Measurements from ENCODE around the gene FSIP2.

FSIP2 gene

DNA sequence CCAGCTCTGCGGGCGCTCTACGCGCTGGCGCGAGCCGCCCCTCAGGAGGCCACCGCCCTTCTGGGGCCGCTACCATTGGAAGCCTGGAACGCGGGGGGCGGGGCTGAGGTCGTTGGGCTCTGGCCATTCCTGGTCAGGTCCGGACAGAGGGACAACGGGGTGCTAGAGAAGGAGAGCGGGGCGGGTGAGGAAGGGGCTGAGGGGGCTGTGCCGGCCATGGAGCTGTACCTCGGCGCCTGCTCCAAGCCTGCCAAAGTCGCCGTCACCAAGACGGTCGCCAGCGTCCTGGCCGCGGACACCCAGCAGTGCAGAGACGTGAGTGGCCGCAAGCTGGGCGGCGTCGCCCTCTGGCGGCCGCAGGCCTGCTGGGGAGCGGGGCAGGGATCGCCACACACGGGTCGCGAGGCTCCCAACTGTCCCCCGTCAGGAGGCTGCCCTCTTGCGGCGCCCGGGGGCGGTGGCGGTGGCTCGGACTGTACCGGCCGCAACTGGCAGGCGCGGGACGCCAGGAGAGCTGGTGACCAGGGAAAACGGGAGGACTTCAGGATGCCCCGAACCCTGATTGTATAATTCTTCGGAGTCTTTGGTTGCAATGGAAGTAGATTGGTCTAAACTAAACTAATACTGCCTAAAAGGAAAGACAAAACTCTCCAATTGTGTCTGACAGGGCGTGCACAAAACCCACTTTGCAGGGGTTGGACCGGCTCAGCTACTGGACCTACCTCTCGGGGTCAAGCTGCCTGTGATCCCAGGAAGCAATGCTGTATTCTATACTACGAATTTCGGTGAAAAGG lies at the start of gene FSIP2:
Gene FSIP2 (plus strand): TSS at position 126 of the 794 bp plus-strand sequence. CDS start 91 bp downstream, at position 217.
- no peak for DNase-seq

DNA sequence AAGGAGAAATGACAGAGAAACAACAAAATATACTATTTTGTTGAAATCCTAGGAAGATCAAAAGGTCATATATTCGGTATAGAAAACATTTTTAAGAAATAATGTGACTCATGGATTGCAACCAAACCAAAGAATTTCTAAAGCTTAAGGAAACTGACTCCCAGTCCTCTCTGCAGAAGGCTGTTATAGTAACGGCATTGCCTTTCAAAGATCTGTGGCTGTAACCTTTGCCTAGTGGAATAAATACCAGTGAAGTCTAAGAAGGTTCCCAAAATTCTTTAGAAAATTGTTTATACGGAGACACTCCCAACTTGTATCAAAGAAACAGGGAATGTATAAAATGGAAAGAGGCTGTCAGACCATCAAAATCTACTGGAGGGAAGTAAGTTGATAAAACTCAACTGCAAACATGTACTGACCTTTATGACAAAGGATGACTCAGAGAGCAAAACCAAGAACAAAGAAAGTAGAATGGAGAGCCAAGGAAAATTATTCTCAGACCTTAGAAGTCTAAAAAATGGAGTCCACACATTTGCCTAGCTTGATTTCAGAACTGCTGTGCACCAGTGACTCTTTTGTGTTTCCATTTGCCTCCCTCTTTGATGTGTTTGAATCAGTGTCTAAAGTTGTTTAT lies 48.6 kb upstream of the FSIP2 start:
- DNase-seq = no peak

- no peak for DNase-seq
Observed at GRCh38 chr2:185695711-185696235, 42.8 kb upstream of the FSIP2 start.

GRCh38 chr2:185700883-185701282 lies 37.7 kb upstream of the FSIP2 start:
- no peak for DNase-seq

GRCh38 chr2:185734658-185735057 lies 3.9 kb upstream of the FSIP2 start:
- no peak for DNase-seq

DNA sequence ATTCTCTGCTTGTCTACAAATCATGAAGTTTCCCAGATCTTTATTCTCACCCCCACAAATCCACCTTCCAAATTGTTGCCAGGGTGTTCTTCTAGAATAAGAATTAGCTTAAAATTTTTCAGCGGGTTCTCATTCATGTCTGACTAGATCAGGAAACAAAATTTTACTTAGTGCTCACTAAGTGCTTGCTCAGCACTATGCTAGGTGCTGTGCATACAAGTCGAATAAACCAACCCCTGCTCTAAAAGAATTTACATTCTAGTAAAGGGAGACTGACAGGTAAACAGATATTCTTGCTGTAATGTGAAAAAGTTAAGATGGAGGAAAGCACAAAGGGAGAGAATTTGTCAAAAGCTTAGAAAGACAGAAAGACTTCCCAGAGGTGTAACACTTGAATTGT lies 2.4 kb upstream of the FSIP2 start:
- DNase-seq = no peak

DNA sequence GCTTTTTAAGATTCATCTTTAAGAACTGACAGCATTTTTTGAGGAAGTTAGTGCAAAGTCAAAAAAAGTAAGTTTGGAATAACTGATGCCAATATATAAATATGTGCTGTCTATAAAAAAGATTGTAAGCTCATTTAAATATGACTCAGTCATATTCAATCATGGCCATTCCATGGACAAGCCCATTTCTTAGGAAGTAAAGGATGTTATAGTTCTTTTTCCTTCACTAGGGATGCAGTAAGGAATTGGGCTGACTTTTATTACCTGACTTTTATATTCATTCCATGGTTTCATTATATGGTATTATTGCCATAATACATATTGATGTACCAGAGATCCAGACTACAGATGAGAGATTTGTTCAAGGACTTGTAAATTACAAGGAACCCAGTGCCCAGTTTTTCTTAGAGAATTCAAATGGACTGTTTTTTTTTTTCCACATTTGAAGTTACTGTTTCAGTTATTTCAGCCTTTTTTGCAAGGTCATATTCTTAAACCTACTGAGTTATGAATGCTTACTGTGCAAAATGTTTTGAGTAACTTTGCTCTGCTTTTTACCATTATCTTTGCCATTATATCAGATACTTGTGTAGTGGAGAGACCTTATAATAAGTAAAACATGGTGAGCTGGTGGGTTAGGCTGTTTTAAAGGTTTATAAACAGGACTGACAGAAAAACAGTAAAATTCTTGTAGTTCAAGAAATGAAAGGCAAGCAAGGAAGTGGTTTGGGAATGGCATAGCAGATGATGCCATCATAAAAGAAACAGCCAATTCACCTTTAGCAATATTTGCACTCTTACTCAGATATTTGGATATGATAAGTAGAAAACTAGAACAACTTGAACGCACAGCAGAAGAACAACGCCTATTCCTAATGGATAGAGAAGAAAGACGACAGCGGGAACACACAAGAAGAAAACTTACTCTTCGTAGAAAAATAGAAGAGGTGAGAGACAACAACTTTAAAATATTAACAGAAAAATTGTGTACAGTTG lies 7.6 kb downstream of the FSIP2 start:
- DNase-seq = no peak

GRCh38 chr2:185757356-185757755 lies 18.8 kb downstream of the FSIP2 start:
- no peak for DNase-seq

GRCh38 chr2:185771396-185771795 lies 32.8 kb downstream of the FSIP2 start:
- DNase-seq = no peak

DNA sequence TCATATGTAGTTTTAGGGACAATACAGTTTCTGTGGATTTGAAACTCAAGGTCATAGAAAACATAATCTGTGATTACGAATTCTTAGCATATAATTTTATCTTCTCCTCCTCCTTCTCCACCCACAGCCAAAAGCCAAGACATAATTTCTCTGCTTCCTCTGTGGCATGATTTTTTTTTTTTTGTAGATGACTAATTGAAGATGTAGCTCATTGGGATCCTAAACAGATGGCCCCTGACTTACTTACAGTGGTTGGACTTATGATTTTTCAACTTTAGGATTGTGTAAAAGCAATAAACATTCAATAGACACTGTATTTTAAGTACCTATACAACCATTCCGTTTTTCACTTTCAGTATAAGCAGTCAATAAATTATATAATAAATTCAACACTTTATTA lies 42.3 kb downstream of the FSIP2 start:
- no peak for DNase-seq

DNA sequence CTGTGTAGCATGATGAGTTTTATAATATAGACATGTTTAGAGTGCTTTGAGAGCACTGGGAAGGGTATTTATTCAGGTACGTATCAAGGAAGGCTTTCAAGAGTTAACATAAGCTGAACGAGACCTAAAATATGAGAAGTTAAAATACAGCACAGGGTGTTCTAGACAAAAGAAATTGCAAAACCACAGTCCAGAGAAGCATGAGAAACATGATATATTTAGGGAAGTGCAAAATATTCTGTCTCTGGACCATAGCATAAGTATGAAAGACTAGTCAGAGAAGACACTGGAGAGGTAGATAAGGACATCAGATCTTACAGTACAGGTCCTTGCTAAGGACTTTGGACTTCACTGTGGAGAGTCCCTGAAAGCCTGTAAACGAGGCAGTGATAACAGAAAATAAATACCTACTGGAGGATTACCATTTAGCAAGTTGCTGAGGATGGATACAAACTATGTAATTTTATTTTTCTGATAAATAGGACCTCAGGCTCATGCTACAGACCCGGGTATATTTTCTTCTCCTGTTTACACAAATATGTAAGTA lies 43.7 kb downstream of the FSIP2 start:
- DNase-seq = no peak

DNA sequence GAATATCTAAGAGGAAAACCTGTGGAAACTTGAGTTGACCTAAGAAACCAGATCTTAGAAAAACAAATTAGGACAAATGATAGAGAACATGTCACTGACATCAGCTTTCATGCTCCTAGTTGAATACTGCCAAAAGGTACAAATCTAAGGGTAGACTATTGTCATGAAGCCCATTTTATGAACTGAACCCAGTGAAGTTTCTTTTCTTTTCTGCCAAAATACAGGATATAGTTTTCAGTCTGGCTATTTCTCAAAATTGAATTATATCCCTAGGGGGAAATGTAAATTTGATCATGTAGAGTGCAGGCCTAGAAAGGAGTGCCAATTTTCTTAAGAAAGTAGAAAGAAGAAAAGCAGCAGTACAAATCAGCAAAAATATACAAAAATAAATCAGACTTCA lies 46.6 kb downstream of the FSIP2 start:
- DNase-seq = no peak

DNA sequence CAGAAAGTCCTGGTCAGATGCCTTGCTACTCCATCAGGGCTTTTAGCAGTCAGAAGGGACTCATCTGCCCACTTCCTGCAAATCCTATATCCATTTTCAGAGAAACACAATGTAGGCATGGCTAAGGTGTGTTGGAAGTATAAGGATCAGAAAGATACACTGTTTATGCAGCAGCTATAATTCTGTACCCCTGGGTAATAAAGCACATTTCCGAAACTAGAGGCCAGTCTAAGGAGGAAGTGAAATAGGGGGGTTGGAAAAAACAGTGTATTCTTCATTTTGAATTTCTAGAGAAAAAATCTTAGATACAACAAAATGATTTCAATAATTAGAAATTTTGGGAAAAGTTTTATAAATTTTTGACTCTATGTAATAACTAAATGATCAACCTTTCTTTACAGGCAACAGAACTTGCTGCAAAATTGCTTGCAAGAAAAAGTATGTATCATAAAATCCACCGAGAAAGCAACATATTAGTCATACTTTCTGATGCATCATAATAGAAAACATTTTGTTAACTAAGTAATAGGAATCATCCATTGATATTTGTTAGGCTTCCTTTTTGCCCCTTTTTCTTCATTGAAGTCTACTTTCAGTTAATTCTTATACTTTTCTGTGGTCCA lies 47.4 kb downstream of the FSIP2 start:
- DNase-seq = no peak

- DNase-seq = no peak
Observed at GRCh38 chr2:185787227-185788145, 48.9 kb downstream of the FSIP2 start.

DNA sequence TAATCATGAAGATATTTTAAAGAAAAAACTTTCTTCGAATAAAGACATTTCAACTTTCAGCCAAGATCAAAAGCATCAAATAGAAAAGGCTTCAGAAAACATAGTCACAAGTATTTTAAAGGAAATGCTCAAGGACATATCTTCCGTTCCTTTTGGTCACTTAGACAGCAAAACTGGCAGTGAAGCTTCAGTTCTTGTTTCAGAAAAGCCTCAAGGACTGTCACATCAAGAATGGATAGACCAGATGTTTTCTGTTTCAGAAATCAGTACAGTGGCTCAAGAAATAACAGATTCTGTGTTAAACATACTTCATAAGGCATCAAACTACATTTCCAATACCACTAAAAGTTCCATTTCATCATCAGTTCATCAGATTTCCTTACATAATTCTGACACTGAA lies 51.8 kb downstream of the FSIP2 start:
- DNase-seq = no peak

DNA sequence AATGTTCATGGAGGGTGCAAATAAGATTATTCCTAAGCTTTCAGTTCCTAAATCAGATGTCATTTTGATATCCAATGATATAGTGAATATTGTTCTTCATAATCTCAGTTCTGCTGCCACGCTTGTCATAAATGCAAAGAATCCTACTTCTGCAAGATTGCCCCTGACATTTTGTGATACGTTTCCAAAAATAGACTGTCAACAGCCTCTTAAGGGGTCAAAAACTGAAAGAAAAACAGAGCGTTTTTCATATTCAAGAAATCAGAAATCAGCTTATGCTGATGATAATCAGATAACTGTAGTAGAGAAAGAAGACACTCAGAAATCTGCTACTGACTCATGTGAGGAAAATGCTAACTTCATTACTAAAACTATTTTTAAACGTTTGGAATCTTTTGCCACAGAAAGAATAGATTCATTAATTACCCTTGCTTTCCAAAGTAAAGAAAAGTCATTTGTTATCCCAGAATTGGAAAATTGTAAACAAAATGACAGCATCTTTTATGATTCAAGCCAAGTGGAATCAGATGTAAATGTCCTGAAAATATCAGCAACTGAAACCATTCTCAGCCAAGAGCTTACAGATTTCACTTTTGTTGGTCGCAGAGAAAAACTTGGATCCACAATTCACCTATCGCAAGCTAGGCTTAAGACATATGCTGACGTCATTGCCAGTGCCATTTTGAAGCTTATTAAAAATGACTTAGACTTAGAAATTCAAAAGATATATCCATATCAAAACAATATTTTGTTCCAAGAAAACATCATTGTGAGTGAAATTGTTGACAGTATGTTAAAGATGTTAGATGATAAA lies 55.1 kb downstream of the FSIP2 start:
- no peak for DNase-seq

- DNase-seq = no peak
Observed at GRCh38 chr2:185796758-185797157, 58.2 kb downstream of the FSIP2 start.

GRCh38 chr2:185802926-185803325 lies 64.3 kb downstream of the FSIP2 start:
- DNase-seq = no peak

DNA sequence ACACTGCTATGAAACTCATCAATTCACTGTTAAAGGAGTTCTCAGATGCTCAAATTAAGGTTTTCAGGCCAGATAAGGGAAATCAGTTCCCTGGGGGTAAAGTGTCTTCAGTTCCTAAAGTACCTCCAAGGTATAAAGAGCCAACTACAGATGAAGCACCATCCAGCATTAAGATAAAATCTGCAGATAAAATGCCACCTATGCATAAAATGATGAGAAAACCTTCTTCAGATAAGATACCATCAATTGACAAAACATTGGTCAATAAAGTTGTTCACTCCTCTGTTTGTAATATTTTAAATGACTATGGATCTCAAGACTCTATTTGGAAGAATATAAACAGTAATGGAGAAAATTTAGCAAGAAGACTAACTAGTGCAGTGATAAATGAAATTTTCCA lies 68.2 kb downstream of the FSIP2 start:
- no peak for DNase-seq

GRCh38 chr2:185807351-185807750 lies 68.7 kb downstream of the FSIP2 start:
- no peak for DNase-seq
